HG03354 (cell line): Measurements from ENCODE around the gene TPST2.

Source experiments
- ATAC-seq: cut with Tn5 transposase; IDR thresholded peaks from one replicate; pipeline ENCODE4 v1.9.1; 2021; ENCODE audit warnings: mild to moderate bottlenecking; ENCODE audit not compliant: unreplicated experiment, poor library complexity, severe bottlenecking

TPST2 gene

DNA sequence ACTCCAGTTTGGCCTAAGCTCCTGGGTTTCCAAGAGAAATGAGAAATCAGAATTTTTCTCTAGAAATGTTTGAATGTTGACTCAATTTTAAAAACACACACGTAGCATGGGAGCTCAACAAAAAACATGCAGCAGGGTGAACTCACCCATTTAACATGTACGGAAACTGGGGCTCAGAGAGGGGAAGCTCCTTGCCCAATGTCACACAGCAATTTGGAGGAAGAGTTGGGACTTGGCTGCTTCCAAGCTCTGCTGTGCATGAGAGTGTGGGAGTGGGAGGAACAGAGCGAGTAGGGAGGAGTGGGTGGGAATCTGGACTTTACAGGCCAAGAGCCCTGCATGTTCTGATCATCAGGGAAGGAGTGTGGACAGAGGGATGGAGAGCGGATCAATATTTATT is 5.9 kb downstream of the TPST2 start:
- no peak for ATAC-seq

- ATAC-seq: no peak
Observed at GRCh38 chr22:26581633-26582168, 8.2 kb downstream of the TPST2 start.

GRCh38 chr22:26581026-26581425 is 8.9 kb downstream of the TPST2 start:
- no peak for ATAC-seq

- ATAC-seq: no peak
Observed at GRCh38 chr22:26580240-26580962, 9.5 kb downstream of the TPST2 start.

- ATAC-seq: peak; percentile 85
Observed at GRCh38 chr22:26579331-26579886, 10.5 kb downstream of the TPST2 start.

DNA sequence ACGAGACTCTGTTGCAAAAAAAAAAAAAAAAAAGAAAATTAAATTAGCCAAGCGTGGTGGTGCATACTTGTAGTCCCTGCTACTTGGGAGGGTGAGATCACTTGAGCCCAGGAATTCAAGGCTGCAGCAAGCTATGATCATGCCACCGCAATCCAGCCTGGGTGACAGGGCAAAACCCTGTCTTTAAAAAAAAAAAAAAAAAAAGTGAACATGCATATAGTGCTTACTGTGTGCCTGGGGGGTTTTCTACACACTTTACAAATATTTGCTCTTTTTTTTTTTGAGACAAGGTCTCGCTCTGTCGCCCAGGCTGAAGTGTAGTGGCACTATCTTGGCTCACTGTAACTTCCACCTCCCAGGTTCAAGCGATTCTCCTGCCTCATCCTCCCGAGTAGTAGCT is 12.9 kb downstream of the TPST2 start:
- no peak for ATAC-seq

- no peak for ATAC-seq
Observed at GRCh38 chr22:26576026-26576680, 13.8 kb downstream of the TPST2 start.

DNA sequence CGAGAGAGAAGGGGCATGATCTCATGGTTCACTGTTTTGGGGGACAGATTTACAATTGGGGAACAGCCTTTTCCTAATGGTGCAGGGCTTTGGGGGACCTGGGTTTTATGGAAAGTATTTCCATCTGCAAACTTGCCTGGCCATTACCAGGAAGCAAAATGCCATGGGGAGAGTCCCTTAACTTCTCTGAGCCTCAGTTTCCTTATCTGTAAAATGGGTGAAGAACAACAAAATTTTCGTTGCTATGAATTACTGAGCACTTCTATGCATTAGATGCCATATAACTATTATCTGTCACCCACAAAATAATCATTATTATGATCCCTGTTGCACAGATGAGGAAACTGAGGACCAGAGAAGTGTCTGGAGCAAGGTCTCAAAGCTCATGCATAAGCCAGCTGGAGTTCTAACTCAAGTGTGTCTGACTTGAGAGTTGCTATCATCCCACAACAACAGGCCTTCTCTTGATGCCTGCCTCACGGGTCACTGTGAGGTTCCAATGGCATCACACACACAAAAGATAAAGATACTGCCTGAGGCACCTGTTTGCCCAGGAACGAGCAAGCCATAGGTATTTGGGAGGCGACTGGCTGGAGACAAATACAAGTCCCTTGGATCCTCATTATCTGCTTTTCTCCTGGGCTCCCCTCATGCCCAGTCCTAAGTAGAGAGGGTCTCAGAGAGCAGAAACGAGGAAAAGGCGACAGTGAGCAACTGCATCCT is 15.8 kb downstream of the TPST2 start:
- no peak for ATAC-seq

DNA sequence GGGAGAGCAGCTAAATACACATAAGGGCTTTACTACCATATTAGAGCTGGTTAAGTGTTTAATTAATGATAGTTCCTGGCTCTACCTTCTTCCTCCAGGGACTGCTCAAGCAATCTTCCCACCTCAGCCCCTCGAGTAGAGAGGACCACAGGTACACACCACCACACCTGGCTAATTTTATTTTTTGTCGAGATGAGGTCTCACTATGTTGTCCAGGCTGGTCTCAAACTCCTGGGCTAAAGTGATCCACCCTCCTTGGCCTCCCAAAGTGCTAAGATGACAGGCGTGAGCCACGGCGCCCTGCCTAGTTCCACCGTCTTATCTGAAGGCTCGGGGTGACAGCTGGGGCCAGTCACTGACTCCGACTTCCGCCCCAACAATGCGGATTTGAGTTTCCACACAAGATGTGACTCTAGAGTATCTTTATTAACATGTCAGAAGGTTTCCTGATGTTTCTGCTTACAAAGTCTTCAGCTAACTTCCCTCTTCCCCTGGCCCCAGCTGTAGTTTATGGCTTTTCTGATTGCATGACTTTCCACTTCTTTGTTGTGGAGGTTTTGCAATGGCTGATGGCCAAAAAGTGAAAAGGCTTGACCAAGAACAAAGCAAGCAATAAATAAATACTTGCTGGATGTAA is 16.8 kb downstream of the TPST2 start:
- no peak for ATAC-seq

DNA sequence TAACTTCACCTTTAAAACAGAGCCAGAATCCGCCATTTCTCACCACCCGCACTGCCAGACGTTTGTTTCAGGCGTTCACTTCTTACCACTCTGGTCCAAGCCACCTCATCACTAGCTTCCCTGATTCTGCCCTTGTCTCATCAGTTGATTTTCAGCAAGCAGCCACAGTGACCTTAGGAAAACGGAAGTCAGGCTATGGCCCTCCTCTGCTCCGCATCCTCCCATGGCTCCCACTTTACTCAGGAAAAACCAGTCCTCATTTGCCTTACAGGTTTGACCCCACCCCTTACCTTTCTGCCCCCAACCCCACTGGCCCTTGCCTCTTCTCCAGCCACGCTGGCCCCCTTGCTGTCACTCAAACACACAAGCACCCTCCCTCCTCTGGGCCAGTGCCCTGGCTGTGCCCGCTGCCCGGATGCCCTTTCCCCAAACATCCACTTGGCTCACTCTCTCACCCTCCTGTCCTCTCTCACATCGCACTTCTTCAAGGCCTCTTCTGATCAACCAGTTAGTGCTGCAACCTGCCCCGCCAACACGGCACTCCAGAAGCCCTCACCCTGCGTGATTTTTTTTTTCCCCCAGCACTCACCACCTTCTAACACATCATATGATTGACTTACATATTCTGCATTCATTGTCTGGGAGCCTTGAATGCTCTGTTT is 18.9 kb downstream of the TPST2 start:
- ATAC-seq: no peak

GRCh38 chr22:26570115-26570514 is 19.8 kb downstream of the TPST2 start:
- no peak for ATAC-seq

DNA sequence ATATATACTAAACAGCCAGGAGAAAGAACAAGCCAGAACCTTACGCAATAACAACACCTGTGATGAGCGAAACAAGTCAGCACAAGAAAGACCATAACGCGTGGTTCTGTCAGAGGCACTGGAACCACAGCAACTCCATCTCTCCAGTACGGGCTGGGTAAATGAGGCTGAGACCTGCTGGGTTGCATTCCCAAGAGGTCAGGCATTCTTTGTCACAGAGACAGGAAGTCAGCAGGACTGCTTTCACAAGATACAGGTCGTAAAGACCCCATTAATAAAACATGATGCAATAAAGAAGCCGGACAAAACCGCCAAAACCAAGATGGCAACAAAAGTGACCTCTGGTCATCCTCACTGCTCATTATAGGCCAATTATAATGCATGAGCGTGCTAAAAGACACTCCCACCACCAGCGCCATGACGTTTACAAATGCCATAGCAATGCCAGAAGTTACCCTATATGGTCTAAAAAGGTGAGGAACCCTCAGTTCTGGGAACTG is 21.7 kb downstream of the TPST2 start:
- no peak for ATAC-seq

DNA sequence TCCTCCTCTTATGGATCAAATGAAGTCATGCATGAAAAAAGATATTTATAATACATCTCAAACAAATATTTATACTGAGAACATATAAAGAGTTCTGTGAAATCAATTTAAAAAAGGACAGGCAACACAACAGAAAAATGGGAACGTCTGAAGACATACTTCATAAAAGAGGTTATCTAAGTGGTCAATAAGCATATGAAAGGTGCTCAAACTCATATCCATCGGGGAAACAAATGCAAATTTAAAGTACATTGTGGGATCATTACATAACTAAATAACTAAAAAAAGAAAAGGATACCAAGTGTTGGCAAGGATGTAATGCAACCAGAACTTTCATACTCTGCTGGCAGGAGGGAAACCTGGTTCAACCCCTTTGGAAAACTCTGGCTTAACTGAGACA is 22.3 kb downstream of the TPST2 start:
- no peak for ATAC-seq

- ATAC-seq: no peak
Observed at GRCh38 chr22:26566994-26567393, 22.9 kb downstream of the TPST2 start.

DNA sequence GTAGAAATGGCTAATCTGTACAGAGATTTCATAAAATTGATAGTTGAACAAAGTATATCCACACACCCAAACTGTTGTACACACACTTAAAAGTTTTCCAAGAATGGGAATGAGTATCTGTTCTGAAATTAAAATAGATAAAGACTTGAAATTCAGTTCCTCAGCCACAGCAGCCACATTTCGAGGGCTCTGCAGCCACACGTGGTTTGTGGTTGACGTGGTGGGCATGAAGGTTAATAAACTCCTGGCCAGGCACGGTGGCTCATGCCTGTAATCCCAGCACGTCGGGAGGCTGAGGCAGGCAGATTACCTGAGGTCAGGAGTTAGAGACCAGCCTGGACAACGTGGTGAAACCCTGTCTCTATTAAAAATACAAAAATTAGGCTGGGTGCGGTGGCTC is 24.0 kb downstream of the TPST2 start:
- no peak for ATAC-seq

DNA sequence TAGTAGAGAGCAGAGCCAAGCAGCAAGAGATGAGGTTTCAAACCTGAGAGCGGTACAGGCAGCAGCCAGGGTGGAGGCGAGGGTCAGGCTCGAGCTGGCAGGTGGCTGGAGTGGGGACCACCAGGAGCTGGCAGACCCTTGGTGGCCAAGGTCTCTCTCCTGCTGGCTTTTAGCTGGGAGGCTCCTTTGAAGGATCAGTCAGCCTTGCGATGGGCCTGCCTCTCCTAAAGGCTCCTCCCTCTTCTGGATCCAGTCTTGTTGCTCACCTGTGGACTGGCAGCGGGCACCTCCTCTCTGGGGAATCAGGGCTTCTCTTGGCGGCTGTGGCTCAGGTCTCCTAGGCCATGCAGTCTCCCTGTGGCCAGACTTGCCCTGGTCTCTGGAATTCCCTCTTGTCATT is 24.8 kb downstream of the TPST2 start:
- ATAC-seq: no peak

DNA sequence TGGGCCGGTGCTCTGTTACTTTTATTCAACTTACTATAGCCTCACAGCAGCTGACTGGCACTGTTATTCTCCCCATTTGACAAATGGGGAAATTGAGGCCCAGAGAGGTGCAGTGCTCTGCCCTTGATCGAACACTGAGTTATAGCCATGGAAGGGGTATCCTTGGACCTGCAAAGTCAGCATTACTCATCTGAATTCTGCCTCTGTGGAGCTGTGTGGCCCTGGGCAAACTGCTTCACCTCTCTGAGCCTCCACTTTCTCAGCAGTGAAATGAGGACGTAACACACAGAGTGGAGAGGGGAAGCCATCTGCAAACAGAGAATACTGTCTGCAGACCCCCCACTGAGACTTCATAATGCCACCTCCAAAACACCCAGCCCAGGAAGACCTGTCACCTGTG is 25.3 kb downstream of the TPST2 start:
- ATAC-seq: no peak

DNA sequence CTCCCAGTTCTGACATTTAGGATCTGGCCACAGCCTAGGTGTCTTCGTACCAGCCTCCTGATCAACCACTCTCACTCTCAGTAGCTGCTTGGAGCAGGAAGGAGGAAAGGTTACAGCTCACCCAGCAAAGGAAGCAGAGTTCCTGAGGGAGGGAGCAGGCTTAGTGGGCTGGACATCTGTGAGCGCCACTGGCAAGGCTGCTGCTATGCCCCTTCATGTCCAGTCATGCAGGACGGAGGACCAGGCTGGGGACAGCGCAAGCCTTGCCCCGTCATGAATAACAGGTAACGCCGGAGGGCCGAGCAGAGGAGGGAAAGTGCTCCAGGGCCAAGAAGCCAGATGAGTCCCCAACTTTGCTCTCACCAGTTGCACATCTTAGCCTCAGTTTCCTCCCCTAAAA is 25.8 kb downstream of the TPST2 start:
- no peak for ATAC-seq

- no peak for ATAC-seq
Observed at GRCh38 chr22:26563022-26563421, 26.9 kb downstream of the TPST2 start.
